Nephron progenitor cell (in vitro differentiated cells): ENCODE results near the gene ANKRD33.

Experiments used
- DNase-seq: peaks from one replicate; pipeline ENCODE4 v3.0.0; 2021
- H3K27ac Mint-ChIP-seq: 2 replicates; pipeline ENCODE4 v1.8.0; 2021; ENCODE audit warnings: mild to moderate bottlenecking, moderate library complexity, mixed read lengths
- H3K27me3 Mint-ChIP-seq: 2 replicates; pipeline ENCODE4 v1.8.0; 2021; ENCODE audit warnings: mild to moderate bottlenecking, low read depth, mixed read lengths; ENCODE audit not compliant: poor library complexity
- H3K36me3 Mint-ChIP-seq: 2 replicates; pipeline ENCODE4 v1.8.0; 2021; ENCODE audit warnings: low read depth, mixed read lengths
- H3K4me1 Mint-ChIP-seq: 2 replicates; pipeline ENCODE4 v1.8.0; 2021; ENCODE audit warnings: mixed read lengths
- H3K4me3 Mint-ChIP-seq: 2 replicates; pipeline ENCODE4 v1.8.0; 2021; ENCODE audit warnings: mild to moderate bottlenecking, moderate library complexity, mixed read lengths
- H3K9me3 Mint-ChIP-seq: 2 replicates; pipeline ENCODE4 v1.8.0; 2021; ENCODE audit warnings: mild to moderate bottlenecking, moderate library complexity, mixed read lengths
- TF ChIP-seq, protein P1 (sequence below): fragments of 200-600 bp; sonication (generic); IDR thresholded peaks from 2 replicates; pipeline ENCODE4 v1.5.0; 2021; ENCODE audit warnings: antibody characterized with exemption

Gene ANKRD33

DNA sequence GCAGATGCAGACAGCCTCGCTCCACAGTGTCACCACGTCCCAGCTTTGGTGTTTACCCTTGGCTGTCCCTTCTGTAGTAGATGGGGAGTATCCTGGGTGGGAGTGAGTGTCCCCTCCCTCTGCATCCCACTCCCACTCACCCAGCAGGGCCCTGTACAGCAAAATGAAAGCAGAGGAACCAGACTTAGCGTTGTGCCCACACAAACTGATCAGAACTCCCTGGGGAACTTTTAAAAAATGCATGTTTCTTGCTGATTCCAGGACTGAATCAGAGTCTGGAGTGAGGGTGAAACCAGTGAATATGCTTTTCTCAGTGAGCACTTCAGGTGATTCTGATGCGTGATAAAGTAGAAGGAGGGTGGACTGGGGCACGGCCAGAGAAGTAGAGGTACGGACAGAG is 22.3 kb downstream of the ANKRD33 start:
- Mint-ChIP-seq H3K27me3 (peaks cover 6% of the 10 kb centered on the region), H3K4me3 (no peak overlapping the region), H3K36me3 (no peaks in the 10 kb centered on the region), H3K4me1 (peaks cover 80% of the 10 kb centered on the region), H3K9me3 (no peaks in the 10 kb centered on the region), H3K27ac (no peak overlapping the region)
- no peak for DNase-seq
- TF ChIP-seq, protein P1, sequence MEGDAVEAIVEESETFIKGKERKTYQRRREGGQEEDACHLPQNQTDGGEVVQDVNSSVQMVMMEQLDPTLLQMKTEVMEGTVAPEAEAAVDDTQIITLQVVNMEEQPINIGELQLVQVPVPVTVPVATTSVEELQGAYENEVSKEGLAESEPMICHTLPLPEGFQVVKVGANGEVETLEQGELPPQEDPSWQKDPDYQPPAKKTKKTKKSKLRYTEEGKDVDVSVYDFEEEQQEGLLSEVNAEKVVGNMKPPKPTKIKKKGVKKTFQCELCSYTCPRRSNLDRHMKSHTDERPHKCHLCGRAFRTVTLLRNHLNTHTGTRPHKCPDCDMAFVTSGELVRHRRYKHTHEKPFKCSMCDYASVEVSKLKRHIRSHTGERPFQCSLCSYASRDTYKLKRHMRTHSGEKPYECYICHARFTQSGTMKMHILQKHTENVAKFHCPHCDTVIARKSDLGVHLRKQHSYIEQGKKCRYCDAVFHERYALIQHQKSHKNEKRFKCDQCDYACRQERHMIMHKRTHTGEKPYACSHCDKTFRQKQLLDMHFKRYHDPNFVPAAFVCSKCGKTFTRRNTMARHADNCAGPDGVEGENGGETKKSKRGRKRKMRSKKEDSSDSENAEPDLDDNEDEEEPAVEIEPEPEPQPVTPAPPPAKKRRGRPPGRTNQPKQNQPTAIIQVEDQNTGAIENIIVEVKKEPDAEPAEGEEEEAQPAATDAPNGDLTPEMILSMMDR: no peak

DNA sequence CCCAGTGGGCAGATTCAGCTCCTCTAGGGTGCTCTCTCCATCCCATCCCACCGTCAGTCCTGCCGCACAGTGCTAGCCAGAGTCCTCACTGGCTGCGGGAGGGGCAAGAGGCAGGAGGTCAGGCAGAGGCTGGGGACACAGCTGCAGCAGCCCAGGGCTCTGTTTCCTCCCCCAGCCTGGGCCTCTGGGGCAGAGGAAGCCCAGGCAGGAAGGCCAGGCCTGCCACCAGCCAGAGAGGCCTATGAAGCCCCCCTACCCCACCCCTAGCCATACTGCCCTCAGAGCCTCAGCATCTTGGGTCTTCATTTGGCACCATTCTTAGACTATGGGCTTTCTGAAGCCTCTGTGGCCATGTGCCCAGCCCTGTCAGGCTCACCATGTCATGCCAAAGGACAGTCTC is 22.8 kb downstream of the ANKRD33 start:
- Mint-ChIP-seq H3K27ac (no peak overlapping the region), H3K27me3 (peaks cover 6% of the 10 kb centered on the region)

DNA sequence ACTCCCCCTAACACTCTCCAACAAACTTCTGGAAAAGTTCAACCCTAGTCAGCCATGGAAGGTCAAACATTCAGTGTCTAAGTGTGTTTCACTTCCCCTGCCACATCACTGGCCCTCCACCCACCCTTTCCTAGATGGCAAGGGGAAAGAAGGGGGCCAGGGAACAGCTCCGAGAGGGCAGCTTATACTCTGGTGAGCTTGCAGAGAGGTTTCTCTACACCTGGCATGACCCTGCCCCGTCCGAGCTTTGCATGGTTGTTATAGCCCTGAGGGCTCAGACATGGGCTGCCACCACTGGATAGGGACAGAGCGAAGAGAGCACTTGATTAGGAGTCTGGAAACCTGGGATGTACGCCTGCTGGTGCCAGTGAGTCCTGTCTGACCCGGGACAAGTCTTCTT is 23.4 kb downstream of the ANKRD33 start:
- Mint-ChIP-seq H3K27me3 (peaks cover 6% of the 10 kb centered on the region), H3K36me3 (no peaks in the 10 kb centered on the region), H3K4me1 (peaks cover 74% of the 10 kb centered on the region), H3K9me3 (no peaks in the 10 kb centered on the region), H3K4me3 (no peak overlapping the region), H3K27ac (no peak overlapping the region)
- DNase-seq: no peak
- TF ChIP-seq, protein P1: no peak

More for the DNA sequence above, 22.8 kb downstream of the ANKRD33 start:
- H3K4me1 Mint-ChIP-seq: peaks cover 80% of the 10 kb centered on the region
- no peaks in the 10 kb centered on the region for H3K36me3 Mint-ChIP-seq
- no peak for DNase-seq
- no peaks in the 10 kb centered on the region for H3K9me3 Mint-ChIP-seq
- TF ChIP-seq, protein P1: no peak
- no peak overlapping the region for H3K4me3 Mint-ChIP-seq

DNA sequence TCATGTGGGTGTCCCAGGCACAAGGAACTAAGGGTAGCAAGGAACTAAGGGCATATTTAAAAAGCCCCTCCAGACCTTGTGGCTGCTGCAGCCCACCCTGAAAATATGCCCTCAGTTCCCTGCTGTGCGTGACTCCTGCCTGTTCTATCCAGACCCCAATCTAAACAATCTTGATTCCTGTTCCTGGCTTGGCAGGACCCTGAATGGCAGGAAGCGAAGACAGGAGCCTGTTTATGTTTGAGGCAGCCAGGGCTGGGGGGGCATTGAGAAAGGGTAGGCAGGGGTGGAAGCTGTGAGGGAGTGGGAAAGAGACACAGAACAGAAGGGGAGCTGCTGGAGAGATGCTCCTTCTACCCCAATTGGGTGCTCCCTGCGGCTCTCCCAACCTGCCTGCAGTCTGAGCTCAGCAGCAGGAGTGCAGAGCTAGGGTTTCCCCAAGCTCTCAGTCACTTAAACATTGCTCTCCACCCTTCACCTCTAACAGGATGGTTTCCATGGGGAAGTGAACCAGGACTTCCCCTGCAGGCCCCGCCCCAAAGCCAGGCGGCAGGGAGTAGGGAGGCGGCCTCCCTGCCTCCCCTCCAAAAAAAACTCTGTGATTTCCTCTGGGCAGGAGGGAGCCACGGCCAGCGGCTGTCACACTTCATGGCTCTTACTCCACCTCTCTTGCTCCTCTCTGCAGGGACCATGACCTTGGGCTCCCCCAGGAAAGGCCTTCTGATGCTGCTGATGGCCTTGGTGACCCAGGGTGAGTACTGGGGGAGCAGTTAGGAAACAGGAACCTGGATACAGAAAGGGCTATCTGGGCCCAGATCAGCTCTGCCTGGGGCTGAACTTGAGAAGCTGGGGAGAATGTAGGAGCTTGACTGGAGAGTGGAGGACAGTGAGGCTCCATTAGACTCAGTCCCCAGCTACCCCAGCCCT is 24.1 kb downstream of the ANKRD33 start:
- Mint-ChIP-seq H3K36me3 (no peaks in the 10 kb centered on the region), H3K9me3 (no peaks in the 10 kb centered on the region), H3K27ac (no peak overlapping the region), H3K4me1 (peaks cover 72% of the 10 kb centered on the region), H3K4me3 (peak overlapping the region; percentile 43), H3K27me3 (peaks cover 6% of the 10 kb centered on the region)
- TF ChIP-seq, protein P1: no peak
- no peak for DNase-seq

DNA sequence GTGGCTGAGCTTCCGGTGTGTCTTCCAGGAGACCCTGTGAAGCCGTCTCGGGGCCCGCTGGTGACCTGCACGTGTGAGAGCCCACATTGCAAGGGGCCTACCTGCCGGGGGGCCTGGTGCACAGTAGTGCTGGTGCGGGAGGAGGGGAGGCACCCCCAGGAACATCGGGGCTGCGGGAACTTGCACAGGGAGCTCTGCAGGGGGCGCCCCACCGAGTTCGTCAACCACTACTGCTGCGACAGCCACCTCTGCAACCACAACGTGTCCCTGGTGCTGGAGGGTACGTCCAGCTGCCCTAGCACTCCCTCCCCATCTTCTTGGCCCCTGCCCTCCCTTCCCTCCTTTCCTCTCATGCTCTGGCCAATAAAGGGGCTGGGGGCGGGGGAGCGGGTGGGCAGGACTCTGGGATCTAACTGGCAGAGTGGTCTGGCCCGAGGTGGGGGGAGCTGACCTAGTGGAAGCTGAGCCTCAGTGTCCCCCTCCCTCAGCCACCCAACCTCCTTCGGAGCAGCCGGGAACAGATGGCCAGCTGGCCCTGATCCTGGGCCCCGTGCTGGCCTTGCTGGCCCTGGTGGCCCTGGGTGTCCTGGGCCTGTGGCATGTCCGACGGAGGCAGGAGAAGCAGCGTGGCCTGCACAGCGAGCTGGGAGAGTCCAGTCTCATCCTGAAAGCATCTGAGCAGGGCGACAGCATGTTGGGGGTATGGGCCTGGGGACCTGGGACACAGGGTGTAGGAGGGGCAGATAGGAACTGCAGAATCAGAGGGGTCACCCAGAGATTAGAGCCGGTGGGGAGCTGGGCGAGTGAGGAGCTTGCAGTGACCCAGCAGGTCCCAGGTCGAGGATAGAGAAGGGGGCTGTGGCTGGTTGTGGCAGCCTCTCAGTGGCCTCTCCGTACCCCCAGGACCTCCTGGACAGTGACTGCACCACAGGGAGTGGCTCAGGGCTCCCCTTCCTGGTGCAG is 25.4 kb downstream of the ANKRD33 start:
- H3K9me3 Mint-ChIP-seq: no peaks in the 10 kb centered on the region
- peaks cover 12% of the 10 kb centered on the region for H3K27me3 Mint-ChIP-seq
- peaks cover 78% of the 10 kb centered on the region for H3K4me1 Mint-ChIP-seq
- no peaks in the 10 kb centered on the region for H3K36me3 Mint-ChIP-seq
- no peak overlapping the region for H3K4me3 Mint-ChIP-seq
- TF ChIP-seq, protein P1: peak; percentile 17
- no peak for DNase-seq
- H3K27ac Mint-ChIP-seq: peak overlapping the region; percentile 68
